Activated CD4-positive, alpha-beta T cell treated with anti-CD3 and anti-CD28 coated beads, Interleukin-2, amount 10 ng/mL, durations not matched to agents 24 days and 14 days (primary cell): ENCODE results near the gene ST6GAL1. TPM values are rescaled to one million over a fixed set of nuclear protein-coding genes. Genes with fewer than 3 reads are reported as not detected.
"Not testable (repeated sequence)": the region's sequence is repeated elsewhere in the genome, so short reads cannot be mapped to it uniquely, and the experiment has no call there.

Source experiments
- DNase-seq: peaks from one replicate; pipeline ENCODE4 v3.0.0; 2022
- H3K27ac Mint-ChIP-seq: one replicate; pipeline ENCODE4 v1.8.0; 2022; ENCODE audit warnings: mild to moderate bottlenecking, mixed read lengths
- H3K27me3 Mint-ChIP-seq: one replicate; pipeline ENCODE4 v1.8.0; 2022; ENCODE audit warnings: mixed read lengths
- H3K36me3 Mint-ChIP-seq: one replicate; pipeline ENCODE4 v1.8.0; 2022; ENCODE audit warnings: low read depth, mild to moderate bottlenecking, mixed read lengths
- H3K4me1 Mint-ChIP-seq: one replicate; pipeline ENCODE4 v1.8.0; 2021; ENCODE audit warnings: mixed read lengths
- H3K4me3 Mint-ChIP-seq: one replicate; pipeline ENCODE4 v1.8.0; 2022; ENCODE audit warnings: mild to moderate bottlenecking, moderate library complexity, mixed read lengths
- H3K9me3 Mint-ChIP-seq: one replicate; pipeline ENCODE4 v1.8.0; 2021; ENCODE audit warnings: mixed read lengths
- intact Hi-C: fragments of 100-400 bp; cut with micrococcal nuclease; formaldehyde crosslinking; loops from one replicate; pipeline ENCODE4 v1.15.1; 2023
- total RNA-seq: library from RNA; stranded (reverse); gene quantifications from 2 replicates; pipeline ENCODE4 v1.2.3, GENCODE V29; 2022

Gene ST6GAL1
- total RNA-seq, 1 donor from 2014 or later, result 128 TPM

- peak overlapping the region; percentile 77 for H3K4me3 Mint-ChIP-seq
- intact Hi-C loops, result loop anchor here (1.0 to 2.0 kb wide), 3 partner anchors 88 to 159 kb away; partner anchors contain the start of gene RPL39L
- no peaks in the 10 kb centered on the region for H3K9me3 Mint-ChIP-seq
- DNase-seq, result peak; percentile 62
- peak overlapping the region; percentile 95 for H3K27ac Mint-ChIP-seq
- H3K4me1 Mint-ChIP-seq, result peaks cover 81% of the 10 kb centered on the region
- H3K27me3 Mint-ChIP-seq, result no peaks in the 10 kb centered on the region
- H3K36me3 Mint-ChIP-seq, result peaks cover 84% of the 10 kb centered on the region
These were observed 112.0 kb downstream of the ST6GAL1 start for GRCh38 chr3:187042346-187042745.

DNA sequence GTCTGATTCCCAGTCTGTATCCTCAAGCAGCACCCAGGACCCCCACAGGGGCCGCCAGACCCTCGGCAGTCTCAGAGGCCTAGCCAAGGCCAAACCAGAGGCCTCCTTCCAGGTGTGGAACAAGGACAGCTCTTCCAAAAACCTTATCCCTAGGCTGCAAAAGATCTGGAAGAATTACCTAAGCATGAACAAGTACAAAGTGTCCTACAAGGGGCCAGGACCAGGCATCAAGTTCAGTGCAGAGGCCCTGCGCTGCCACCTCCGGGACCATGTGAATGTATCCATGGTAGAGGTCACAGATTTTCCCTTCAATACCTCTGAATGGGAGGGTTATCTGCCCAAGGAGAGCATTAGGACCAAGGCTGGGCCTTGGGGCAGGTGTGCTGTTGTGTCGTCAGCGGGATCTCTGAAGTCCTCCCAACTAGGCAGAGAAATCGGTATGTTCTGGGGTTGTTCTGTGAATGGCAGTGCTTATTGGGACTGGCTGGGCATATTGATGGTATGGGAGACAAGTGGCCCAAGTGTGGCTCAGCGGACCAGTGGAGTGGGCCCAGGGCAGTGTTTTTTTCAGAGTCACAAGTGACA is 112.6 kb downstream of the ST6GAL1 start:
- Mint-ChIP-seq H3K36me3 (peaks cover 87% of the 10 kb centered on the region), H3K4me1 (peaks cover 83% of the 10 kb centered on the region), H3K27ac (peak overlapping the region; percentile 95), H3K27me3 (no peaks in the 10 kb centered on the region), H3K4me3 (peak overlapping the region; percentile 77), H3K9me3 (no peaks in the 10 kb centered on the region)
- intact Hi-C loops, result loop anchor here (1.0 to 2.0 kb wide), 3 partner anchors 88 to 160 kb away; partner anchors contain the start of gene RPL39L
- DNase-seq, result peak; percentile 61

DNA sequence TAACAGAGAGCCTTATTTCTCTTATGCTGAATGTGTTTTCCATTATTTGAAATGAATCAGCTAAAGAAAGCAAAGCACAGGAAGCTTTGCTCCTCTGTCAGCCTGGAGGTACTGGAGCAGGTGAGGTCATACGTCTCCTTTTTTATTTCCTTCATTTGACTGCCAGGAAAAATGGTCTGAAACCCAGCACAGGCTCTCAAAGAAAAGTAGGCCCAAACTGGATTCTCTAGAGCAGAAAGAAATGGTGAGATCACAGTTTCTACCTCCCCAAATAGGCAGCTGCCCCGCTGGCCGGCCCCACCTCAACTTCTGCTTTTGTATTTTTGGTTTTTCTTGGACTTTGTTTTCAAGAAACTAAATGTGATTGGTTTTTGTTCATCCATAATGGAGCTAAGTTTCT is 113.9 kb downstream of the ST6GAL1 start:
- intact Hi-C loops, result no loop called here
- peaks cover 89% of the 10 kb centered on the region for H3K36me3 Mint-ChIP-seq

DNA sequence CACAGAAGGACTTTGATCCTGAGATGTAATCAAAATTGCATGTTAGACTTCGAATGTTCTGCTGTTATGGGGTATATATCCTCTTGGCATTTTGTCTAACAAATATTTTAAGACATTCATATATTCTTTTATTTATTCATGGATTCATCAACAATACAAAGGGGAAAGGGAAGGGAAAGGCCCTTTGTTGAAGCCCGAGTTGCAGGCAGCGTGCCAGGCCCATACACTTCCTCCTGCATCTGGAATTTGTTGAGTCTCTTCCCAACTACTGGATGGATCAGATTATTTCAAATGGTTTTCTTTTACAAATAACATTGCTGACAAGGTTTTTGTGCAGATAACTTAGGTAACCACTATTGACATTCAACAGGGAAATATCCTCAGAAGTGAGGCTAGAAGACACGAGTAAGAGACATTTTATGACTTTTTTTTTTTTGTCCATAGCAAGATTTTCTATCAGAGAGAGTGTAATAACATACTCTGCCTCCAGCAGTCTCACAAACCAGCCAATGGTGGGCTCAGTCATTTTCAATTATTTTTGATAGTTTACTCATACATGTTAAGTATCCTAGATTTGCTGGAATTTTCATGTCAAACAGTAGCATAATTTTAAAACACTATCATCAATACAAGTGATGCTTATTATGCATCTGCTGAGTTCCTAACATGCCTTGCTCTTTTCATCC is 114.7 kb downstream of the ST6GAL1 start:
- DNase-seq, result no peak
- Mint-ChIP-seq H3K4me1 (peaks cover 80% of the 10 kb centered on the region), H3K4me3 (peak overlapping the region; percentile 72), H3K27me3 (no peaks in the 10 kb centered on the region), H3K27ac (peak overlapping the region; percentile 39), H3K9me3 (peaks cover 4% of the 10 kb centered on the region), H3K36me3 (peaks cover 89% of the 10 kb centered on the region)
- intact Hi-C loops, result no loop called here

More for the DNA sequence above, 113.9 kb downstream of the ST6GAL1 start:
- Mint-ChIP-seq H3K4me3 (peak overlapping the region; percentile 77), H3K27ac (peak overlapping the region; percentile 84), H3K9me3 (no peaks in the 10 kb centered on the region), H3K27me3 (no peaks in the 10 kb centered on the region), H3K4me1 (peaks cover 80% of the 10 kb centered on the region)
- peak; percentile 59 for DNase-seq

DNA sequence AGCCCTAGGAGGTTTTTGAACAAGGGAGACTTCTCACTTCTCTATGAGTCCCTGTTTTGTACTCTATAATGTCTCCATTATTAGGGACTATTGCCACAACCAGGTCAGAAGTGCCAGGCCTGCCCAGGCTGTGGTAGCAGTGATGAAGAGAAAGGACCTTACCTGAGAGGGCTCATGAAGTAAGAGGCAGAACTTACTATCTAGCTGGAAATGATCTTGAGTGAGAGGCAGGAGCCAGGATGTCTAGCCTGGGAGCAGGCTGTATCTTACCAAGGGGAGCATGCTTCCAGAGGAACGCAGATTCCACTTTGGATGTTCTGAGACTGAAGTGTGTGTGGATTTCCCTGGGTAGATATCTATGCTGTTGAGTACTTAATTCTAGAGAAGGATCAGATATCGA is 115.7 kb downstream of the ST6GAL1 start:
- Mint-ChIP-seq H3K36me3 (peaks cover 89% of the 10 kb centered on the region), H3K27ac (peak overlapping the region; percentile 2), H3K9me3 (peaks cover 4% of the 10 kb centered on the region), H3K4me1 (peaks cover 79% of the 10 kb centered on the region), H3K27me3 (no peaks in the 10 kb centered on the region), H3K4me3 (peak overlapping the region; percentile 9)
- intact Hi-C loops, result no loop called here
- DNase-seq, result peak; percentile 53

DNA sequence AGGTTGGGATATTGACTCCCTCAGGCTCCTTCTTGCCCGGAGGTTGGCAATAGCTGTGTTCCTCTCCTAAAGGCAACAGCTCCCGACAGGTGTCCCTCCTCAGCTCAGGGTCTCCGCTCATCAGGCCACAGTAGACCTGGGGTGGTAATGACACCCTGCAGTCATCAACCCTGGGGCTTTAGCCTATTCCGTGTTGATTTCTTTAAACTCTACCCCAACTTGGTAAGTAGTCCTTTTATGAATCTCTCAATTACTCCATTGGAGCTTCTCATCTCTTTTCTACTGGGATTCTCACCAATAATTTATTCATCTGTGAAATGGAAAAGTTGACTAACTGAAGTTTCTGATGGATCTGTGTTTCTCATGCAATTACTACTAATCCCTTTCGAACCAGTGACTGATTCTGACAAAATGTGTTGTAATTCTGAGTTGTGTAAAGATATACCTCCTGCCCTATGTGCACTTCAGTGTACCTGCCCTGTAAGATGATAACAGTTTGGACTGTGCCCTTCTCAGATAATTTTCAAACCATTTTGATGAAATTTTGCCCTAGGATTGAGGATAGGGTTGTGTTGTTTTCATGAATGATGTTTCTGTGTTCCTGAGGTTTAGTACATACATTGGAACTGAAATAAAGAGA is 119.3 kb downstream of the ST6GAL1 start:
- Mint-ChIP-seq H3K4me3 (no peak overlapping the region), H3K9me3 (peaks cover 20% of the 10 kb centered on the region), H3K36me3 (peaks cover 92% of the 10 kb centered on the region), H3K4me1 (peaks cover 53% of the 10 kb centered on the region), H3K27ac (peak overlapping the region; percentile 68), H3K27me3 (no peaks in the 10 kb centered on the region)
- DNase-seq, result no peak
- intact Hi-C loops, result no loop called here

- H3K9me3 Mint-ChIP-seq, result peaks cover 26% of the 10 kb centered on the region
- no peaks in the 10 kb centered on the region for H3K27me3 Mint-ChIP-seq
- intact Hi-C loops, result no loop called here
- peaks cover 94% of the 10 kb centered on the region for H3K36me3 Mint-ChIP-seq
- DNase-seq, result no peak
- no peak overlapping the region for H3K4me3 Mint-ChIP-seq
- no peak overlapping the region for H3K27ac Mint-ChIP-seq
- H3K4me1 Mint-ChIP-seq, result peaks cover 44% of the 10 kb centered on the region
These were observed 120.7 kb downstream of the ST6GAL1 start for GRCh38 chr3:187051066-187051465.

GRCh38 chr3:187051724-187052366 is 121.5 kb downstream of the ST6GAL1 start:
- no peak overlapping the region for H3K27ac Mint-ChIP-seq
- peaks cover 38% of the 10 kb centered on the region for H3K4me1 Mint-ChIP-seq
- H3K4me3 Mint-ChIP-seq, result no peak overlapping the region
- H3K36me3 Mint-ChIP-seq, result peaks cover 96% of the 10 kb centered on the region
- peaks cover 29% of the 10 kb centered on the region for H3K9me3 Mint-ChIP-seq
- intact Hi-C loops, result no loop called here
- no peaks in the 10 kb centered on the region for H3K27me3 Mint-ChIP-seq
- no peak for DNase-seq

- H3K27me3 Mint-ChIP-seq, H3K27ac Mint-ChIP-seq, H3K4me3 Mint-ChIP-seq, DNase-seq, intact Hi-C loops: not testable (repeated sequence)
- peaks cover 37% of the 10 kb centered on the region for H3K4me1 Mint-ChIP-seq
- peaks cover 96% of the 10 kb centered on the region for H3K36me3 Mint-ChIP-seq
- peaks cover 31% of the 10 kb centered on the region for H3K9me3 Mint-ChIP-seq
These were observed 122.1 kb downstream of the ST6GAL1 start for GRCh38 chr3:187052427-187052826.

GRCh38 chr3:187054433-187054832 is 124.1 kb downstream of the ST6GAL1 start:
- not testable (repeated sequence) for H3K27ac Mint-ChIP-seq, H3K4me3 Mint-ChIP-seq
- H3K9me3 Mint-ChIP-seq, result peaks cover 31% of the 10 kb centered on the region

GRCh38 chr3:187057803-187058202 is 127.5 kb downstream of the ST6GAL1 start:
- DNase-seq, H3K4me3 Mint-ChIP-seq, H3K27ac Mint-ChIP-seq, H3K27me3 Mint-ChIP-seq, intact Hi-C loops: not testable (repeated sequence)
- H3K4me1 Mint-ChIP-seq, result peaks cover 35% of the 10 kb centered on the region
- H3K36me3 Mint-ChIP-seq, result peaks cover 88% of the 10 kb centered on the region
- H3K9me3 Mint-ChIP-seq, result peaks cover 22% of the 10 kb centered on the region

More at GRCh38 chr3:187054433-187054832, 124.1 kb downstream of the ST6GAL1 start:
- peaks cover 33% of the 10 kb centered on the region for H3K4me1 Mint-ChIP-seq
- H3K36me3 Mint-ChIP-seq, result peaks cover 98% of the 10 kb centered on the region
- DNase-seq, intact Hi-C loops, H3K27me3 Mint-ChIP-seq: not testable (repeated sequence)

GRCh38 chr3:187061748-187062147 is 131.4 kb downstream of the ST6GAL1 start:
- intact Hi-C loops, result loop anchor here (2.0 to 5.0 kb wide), 4 partner anchors 21 to 213 kb away; no protein-coding TSS in a partner anchor
- no peak for DNase-seq
- H3K4me3 Mint-ChIP-seq, result no peak overlapping the region
- H3K4me1 Mint-ChIP-seq, result peaks cover 57% of the 10 kb centered on the region
- peak overlapping the region; percentile 14 for H3K27ac Mint-ChIP-seq
- peaks cover 3% of the 10 kb centered on the region for H3K9me3 Mint-ChIP-seq
- H3K36me3 Mint-ChIP-seq, result peaks cover 74% of the 10 kb centered on the region
- H3K27me3 Mint-ChIP-seq, result no peaks in the 10 kb centered on the region

DNA sequence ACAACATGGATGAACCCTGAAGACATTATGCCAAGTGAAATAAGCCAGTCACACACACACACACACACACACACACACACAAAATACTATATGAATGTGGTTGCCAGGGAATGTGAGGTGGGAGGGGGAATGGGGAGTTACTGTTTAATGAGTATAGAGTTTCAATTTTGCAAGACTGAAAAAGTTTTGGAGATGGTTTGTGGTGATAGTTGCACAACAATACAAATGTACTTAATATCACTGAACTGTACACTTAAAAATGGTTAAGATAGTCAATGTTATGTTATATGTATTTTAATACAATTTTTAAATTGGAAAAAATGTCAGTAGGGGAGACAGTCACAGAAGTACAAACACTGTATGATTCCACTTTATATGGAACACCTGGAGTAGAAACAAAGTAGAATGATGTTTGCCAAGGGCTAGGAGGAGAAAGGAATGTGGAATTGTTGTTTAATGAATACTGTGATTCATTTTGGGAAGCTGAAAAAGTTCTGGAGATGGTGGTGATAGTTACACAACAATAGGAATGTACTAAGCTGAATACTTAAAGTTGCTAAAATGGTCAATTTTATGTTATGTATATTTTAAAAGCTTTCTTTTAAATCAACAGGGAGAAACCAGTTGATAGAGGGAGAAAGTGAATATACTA is 132.3 kb downstream of the ST6GAL1 start:
- no peak for DNase-seq
- Mint-ChIP-seq H3K27ac (peak overlapping the region; percentile 74), H3K4me3 (peak overlapping the region; percentile 26)

More for the DNA sequence above, 132.3 kb downstream of the ST6GAL1 start:
- Mint-ChIP-seq H3K9me3 (no peaks in the 10 kb centered on the region), H3K36me3 (peaks cover 70% of the 10 kb centered on the region), H3K4me1 (peaks cover 60% of the 10 kb centered on the region), H3K27me3 (no peaks in the 10 kb centered on the region)
- intact Hi-C loops, result loop anchor here (2.0 to 5.0 kb wide), 4 partner anchors 22 to 214 kb away; no protein-coding TSS in a partner anchor
